Stimulated activated CD4-positive, alpha-beta T cell treated with anti-CD3 and anti-CD28 coated beads, TNF-alpha, amount 100 ng/mL, for 1 hour (primary cell): ENCODE results near the gene C1QTNF12.

ENCODE experiments used
- DNase-seq, 3 donors: peaks; one replicate each; pipeline ENCODE4 v3.0.0-alpha.2; 2020; ENCODE audit warnings: low read depth in 3 of 3, low spot score in 1 of 3

C1QTNF12 gene

DNA sequence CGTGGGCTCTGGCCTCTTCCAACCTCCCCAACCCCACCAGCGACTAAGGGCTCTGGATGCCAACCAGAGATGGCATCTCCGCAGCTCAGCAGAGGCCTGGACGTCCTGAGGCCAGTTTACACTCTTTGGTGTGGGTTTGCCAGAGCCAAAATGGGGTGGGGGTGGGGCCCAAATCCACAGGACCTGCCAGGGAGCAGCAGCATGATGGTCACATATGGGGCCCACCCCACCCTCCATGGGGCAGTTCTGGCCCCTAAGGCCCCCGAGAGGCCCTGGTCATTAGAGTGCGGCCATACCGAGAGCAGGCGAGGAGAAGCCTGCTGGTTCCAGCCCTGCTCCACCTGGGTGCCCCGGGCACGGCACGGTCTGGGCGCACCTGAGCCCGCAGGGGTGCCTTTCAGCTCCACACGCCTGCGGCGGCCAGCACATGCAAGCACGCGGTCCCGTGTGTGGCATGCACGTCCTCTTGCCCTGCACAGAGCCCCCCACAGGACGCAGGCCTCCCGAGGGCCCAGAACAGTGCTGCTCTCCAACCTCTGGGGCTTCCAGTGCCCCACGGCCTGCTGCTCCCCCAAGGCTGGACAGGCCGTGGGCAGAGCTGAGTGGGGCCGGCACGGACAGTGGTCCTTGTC, 4.8 kb downstream of the C1QTNF12 start:
- no peak for DNase-seq

DNA sequence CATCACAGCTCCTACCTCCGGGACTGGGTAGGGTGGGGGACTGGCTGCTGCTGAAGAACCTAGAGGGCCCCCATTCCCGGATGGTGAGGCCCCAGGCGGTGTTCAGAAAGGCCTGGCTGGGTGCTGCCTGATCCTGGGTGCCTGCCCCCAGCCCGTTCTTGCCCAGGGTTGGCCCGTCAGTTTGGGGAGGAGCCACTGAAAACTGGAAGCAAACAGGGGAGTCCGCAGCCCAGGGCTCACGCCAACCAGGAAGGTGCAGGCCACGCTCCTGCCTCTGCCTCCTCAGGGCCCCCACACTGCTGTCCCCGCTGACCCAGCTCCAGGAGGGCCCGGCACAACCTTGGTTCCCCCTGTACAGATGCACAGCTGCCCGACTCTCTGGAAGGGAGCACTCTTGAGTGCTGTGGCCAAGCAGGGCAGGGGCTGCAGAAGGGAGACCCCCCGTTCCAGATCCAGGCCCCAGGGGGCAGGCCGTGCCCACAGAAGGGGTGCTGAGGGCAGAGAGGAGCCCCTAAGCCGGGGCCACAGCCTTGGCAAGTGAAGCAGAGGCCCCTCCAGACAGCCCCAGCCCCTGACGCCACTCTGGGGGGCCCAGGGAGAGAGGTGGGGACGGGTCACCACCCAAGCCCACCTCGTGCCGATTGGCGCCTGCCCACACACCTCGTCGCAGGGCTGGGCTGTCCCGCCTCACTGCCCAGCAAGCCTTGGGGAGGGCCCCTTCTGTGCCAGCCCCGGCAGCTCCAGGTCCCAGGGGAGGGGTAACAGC, 5.5 kb downstream of the C1QTNF12 start:
- DNase-seq, result no peak

DNA sequence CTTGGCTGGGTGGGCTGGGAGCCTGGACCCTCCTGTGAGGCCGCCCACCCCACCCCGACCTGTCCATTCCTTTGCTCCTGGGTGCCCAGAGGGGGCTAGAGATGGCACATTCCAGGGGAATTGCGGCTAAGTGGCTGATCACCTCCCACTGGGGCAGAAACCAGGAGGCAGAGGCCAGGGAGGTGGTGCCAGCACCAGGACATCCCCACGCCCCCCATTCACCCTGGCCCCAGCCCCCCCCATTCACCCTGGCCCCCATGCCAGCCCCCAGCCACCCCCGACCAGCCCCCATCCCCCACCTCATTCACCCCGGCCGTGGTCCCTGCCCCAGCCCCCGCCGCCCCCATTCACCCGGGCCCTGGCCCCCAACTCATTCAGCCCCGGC, 6.2 kb downstream of the C1QTNF12 start:
- DNase-seq, result no peak

DNA sequence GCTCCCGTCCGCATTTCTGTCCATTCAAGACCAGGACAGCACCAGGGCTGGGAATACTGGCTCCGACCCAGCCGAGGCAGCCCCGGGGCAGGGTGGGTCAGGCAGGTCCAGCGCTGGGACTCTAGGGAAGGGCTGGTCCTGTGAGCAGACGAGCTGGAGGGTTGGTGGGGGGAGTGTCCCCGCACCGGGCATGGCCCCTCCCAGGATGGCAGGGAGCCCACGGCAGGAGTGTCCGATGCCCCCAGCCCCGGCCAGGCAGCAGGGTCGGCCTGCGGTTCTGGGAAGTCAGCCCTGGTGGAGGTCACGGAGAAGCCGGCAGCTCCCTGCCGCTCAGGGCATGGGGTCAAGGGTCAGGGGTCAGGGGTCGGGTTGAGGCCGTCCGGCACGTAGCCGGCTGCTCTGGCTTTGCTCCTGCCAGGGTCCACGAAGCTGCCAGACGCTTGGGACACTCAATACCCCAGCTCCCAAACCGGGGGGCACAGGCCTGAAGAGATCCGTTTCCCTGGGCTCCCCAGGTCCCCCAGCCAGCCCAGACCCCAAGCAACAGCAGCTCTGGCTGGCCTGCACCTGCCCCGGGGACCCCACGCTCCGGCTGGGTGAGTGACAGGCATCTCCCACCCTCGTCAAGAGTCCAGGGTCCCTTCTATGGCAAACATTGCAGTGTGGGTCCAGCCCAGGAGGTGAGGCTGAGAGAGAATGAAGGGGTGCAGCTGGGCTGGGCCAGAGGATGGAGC, 6.7 kb downstream of the C1QTNF12 start:
- no peak for DNase-seq

DNA sequence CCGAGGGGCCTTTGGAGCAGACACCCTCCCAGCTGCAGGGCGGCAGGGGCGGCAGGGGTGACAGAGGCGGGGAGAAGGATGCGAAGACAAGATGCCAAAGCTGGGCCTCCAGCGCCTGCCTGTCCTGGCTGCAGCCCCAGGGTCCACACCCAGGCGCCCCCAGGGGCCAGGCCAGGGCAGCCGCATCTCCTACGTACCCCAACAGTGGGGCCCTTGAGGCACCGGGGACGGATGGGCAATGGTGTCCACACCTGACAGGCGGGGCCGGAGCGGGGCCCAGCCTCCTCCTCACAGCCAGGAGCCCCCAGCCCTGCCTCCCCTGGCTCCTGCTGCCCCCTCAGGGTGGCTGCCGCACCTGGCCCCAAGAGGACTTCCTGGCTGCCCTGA, 7.3 kb downstream of the C1QTNF12 start:
- no peak for DNase-seq

DNA sequence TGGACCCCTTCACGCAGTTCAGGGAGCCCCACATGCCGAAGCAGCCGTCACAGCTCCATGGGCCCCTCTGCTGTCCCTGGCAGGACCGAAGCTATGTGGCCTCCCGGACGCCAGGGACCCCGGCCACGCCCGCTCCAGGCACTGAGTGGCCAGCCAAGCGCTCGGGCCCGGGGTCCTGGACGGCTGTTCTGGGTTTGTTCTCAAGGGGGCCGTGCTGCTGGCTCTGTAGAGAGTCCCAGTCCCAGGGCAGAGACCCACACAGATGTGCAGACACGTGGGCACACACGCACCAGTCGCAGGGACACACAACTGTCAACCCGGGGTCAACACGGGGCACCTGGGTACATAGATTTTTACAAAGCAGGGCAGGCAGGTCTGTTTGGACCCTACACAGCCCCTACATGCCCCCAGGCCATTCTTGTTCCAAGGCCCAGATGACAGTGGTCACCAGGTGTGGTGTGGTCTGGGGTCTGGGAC, 7.8 kb downstream of the C1QTNF12 start:
- DNase-seq, result no peak

DNA sequence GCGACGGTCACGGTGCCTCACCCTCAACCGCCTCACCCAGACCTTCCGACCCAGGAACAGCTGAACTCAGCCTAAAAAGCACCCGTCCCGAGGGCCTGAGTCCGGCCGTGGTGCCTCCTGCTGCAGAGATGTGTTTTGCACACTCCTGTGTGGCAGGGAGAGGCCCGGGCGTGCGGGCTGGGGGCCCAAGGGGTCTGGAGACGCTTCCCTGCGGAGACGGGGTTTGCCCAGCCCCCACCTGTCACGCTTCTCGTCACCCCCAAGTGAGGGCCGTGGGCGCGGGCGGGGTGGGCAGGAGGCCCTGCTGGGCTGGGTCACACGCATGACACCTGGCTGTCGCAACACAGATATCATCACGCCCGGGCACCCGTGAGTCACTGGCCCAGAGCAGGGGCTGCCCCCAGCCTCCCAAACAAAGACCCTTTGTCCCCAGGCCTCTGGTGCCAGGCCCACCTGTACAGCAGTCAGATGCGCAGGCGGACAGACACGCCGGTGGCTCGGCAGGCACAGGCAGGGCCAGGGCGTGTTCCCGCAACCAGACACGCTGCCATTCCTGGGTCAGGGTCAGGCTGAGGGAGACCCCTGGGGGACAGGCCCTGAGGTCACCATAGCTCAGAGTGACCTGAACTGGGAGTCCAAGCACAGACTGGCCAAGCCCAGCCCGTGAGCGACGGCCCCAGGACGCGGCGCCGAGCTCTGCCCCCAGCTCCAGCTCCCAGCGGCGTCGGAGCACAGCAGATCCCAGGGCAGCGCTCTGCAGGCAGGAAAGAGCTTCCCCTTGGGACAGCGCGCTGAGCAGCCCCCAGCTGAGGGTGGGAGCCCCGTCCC, 8.4 kb downstream of the C1QTNF12 start:
- no peak for DNase-seq

DNA sequence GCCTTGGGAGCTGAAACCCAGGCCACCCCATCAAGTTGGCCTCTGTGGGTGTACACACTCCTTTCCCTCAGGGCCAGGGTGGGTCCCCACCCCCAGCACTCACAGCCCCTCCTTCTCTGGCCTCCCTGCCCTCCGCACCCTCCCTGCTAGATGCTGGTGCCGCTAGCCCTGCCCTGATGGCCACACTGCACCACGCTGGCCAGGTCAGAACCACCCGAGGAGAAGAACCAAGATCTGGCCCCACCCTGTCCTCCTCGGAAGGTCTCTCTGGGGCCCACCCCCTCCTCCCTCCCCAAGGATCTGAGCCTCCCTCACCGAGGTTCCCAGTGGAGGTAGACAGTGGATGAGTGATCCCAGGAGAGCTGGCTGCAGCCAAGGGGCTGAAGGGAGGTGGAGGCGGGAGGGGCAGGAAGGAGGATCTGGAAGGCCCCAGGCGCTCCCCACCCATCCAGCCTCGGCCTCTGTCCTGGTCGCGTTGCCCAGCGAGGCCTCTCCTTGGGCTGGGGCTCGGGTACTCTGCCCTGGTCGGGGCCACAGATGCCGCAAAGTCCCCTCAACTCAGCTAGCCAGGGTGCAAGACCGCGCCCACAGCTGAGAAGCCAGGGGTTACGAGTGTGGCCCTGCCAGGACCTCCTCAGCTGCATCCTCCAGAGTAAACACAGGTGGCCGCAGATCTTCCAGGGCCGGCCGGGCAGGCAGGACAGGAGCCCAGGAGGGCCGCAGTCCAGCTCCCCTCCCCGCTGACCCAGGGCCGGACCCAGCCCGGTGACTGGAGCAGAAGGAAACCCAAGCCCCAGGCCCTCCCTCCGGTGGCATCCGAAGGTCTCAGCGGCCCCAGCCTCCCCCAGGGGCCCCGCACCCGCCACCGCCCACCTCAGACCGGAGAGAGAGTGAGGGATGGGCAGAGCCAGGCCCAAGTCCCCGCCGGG, 9.3 kb downstream of the C1QTNF12 start:
- no peak for DNase-seq

DNA sequence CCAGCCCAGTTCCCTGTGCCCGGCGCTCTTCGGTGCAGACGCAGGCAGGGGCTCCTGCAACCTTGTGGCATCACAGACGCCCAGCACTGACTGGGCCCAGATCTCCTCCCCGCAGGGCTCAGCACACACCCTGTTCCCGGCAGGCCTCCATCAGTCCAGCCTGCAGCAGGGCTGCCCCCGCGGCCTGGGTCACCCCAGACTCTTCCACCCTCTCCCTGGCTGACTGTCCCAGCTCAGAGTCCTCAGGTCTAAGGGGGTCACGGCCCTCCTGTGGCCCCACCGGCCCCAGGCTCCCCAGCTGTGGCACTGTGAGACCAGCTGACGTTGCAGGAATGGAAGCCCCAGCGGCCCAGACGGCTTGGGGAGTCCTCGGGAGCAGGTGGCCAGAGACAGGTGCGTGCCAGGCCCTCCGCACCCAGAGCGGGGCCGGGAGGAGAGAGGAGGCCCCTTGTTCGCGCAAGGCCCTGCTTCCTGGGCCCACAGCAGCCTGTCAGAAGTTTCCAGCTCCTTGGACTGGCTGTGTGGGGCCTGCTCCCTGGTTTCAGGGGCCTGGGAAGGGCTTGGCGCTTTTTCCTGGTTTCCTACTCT, 10.3 kb downstream of the C1QTNF12 start:
- no peak for DNase-seq

DNA sequence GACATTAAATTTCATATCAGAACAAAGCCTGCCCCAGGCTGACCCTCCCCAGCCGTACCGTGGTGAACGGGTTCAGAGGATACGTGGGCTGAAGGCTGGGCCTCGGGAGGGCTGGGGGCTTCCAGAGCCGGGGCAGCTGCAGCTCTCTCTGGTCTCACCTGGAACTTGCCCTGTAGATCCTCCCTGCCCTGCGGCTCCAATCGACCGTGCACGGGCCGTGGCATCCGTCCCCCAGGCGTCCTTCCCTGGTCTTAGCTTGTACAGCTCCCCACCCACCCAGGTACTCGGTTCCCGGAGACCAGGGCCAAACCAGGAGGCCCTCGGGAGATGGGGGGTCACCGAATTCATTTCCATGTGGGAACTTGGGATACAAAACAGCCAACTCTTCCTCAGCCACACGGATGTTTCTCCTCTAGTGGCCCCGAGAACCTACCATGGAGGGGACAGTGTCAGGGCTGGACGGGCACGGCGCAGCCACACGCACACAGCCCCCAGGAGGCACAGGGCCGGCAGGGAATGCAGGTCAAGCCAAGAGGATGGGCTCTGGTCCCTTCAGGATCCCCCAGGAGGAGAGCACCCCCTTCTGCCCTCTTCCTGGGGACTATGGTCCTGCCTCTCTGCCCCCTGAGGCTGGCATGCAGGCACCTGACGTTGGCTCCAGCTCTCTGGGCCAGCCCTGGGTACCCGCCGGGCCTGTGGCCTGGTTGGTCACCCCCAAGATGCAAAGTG, 11.3 kb downstream of the C1QTNF12 start:
- DNase-seq, result no peak

DNA sequence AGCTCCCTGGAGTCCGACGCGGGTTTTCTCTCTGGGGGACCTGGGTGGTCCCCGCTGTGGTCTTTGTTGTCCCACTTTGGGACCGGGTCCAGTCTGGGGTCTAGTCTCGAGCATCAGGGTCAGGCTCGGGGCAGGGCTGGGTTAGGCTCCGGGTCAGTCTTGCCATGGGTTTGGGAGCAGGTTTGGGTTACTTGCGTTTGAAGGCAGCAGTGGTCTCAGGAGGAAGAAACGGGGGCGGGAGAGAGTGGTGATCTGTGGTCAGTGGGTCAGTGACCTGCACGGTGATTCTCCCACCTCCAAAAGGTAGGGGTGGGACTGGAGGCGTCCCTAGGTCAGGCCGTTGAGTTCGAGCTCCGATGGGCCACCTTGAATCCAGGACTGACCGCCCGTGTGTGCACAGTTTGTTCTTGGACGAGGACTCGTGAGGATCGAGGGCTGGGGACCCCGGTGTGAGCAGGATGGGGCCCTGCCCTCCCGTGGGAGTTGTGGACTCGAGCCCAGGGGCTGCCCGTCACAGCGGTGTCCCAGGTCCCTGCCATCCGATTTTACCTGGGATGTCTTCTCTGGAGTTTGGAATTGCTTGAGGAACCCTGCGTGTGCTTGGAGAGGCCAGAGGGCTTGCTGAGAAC, 12.2 kb downstream of the C1QTNF12 start:
- DNase-seq, result no peak

DNA sequence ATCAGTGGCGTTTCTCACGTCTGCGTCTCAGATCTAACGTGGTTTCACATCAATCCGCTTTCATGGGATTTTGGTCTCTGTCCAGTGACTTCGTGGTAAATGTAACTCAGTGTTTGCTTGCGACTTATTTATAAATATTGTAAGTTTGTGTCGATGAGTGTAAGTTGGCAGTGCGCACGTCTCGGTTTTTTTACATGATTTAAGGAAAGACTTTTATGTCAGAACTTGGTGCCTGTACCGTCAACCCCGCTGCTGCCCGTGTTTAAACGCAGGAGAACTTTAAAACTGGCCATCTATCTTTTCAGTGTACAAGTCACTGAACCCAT, 13.0 kb downstream of the C1QTNF12 start:
- no peak for DNase-seq

DNA sequence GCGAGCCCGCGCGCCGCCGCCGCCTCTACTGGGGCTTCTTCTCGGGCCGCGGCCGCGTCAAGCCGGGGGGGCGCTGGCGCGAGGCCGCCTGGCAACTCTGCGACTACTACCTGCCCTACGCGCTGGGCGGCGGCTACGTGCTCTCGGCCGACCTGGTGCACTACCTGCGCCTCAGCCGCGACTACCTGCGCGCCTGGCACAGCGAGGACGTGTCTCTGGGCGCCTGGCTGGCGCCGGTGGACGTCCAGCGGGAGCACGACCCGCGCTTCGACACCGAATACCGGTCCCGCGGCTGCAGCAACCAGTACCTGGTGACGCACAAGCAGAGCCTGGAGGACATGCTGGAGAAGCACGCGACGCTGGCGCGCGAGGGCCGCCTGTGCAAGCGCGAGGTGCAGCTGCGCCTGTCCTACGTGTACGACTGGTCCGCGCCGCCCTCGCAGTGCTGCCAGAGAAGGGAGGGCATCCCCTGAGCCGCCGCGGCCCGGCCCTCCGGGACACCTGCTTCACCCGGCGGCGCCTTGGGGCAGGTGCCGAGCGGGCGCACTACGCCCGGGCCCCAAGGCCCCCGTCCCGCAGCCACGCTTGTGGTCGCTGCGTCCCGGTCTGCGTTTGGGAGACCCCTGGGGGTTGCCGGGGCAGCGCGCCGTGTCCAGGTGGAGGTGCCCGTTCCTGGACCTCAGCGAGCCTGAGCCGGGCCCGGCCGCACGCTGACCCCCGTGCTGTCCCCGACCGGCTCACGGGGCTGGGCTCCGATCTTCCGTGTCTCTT, 13.5 kb downstream of the C1QTNF12 start:
- no peak for DNase-seq

DNA sequence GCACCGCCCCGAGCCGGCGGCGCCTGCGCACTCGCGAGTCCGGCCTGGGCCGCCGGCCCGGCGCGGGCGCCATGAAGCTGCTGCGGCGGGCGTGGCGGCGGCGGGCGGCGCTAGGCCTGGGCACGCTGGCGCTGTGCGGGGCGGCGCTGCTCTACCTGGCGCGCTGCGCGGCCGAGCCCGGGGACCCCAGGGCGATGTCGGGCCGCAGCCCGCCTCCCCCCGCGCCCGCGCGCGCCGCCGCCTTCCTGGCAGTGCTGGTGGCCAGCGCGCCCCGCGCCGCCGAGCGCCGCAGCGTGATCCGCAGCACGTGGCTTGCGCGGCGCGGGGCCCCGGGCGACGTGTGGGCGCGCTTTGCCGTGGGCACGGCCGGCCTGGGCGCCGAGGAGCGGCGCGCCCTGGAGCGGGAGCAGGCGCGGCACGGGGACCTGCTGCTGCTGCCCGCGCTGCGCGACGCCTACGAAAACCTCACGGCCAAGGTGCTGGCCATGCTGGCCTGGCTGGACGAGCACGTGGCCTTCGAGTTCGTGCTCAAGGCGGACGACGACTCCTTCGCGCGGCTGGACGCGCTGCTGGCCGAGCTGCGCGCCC, 14.2 kb downstream of the C1QTNF12 start, which contains the start of gene B3GALT6:
TSS of gene B3GALT6 (plus strand) at position 30 of the 588 bp plus-strand sequence. CDS start at position 72, 42 bp downstream.
- no peak for DNase-seq

DNA sequence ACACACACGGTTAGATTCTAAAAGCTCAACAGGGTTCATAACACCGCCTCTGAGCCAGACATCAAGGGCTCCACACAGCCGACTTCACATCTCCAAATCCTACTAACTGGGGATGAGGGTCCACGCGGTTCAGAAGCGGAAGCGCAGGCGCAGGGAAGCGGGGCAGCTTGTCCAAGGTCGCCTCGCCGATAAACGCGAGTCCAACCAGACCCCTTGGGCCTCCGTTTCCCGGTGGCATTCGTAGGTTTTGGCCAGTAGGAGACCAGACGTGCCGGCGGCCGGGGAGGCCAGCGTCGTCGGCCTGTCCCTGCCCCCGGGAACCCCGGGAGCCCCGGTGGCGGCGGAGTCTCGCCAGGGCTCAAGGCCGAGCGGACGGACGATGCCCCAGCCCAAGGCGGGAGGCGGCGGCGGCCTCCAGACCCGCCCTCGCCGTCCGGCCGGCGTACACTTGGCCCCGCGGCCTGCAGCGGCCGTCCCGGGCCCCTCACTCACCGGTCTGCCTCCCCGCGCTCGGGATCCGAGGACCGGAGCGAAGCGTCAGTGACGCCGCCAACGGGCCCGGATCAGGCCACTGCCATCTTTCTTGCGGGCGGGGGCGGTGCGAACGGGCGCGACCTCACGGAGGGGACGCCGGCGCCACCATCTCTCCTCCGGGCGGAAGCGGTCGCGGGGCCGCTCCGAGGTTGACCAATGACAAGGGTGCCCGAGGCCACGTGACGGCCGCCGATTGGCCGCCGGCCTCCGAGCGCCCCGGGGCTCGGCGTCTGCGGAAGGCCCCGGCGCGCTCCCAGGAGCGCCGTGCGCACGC, 14.9 kb downstream of the C1QTNF12 start, which contains the start of gene SDF4:
TSS of gene SDF4 (minus strand) at position 602 of the 808 bp plus-strand sequence. CDS start 3,229 bp downstream, outside the sequence.
- peak; percentile 91 to 94 (median 93) for DNase-seq

DNA sequence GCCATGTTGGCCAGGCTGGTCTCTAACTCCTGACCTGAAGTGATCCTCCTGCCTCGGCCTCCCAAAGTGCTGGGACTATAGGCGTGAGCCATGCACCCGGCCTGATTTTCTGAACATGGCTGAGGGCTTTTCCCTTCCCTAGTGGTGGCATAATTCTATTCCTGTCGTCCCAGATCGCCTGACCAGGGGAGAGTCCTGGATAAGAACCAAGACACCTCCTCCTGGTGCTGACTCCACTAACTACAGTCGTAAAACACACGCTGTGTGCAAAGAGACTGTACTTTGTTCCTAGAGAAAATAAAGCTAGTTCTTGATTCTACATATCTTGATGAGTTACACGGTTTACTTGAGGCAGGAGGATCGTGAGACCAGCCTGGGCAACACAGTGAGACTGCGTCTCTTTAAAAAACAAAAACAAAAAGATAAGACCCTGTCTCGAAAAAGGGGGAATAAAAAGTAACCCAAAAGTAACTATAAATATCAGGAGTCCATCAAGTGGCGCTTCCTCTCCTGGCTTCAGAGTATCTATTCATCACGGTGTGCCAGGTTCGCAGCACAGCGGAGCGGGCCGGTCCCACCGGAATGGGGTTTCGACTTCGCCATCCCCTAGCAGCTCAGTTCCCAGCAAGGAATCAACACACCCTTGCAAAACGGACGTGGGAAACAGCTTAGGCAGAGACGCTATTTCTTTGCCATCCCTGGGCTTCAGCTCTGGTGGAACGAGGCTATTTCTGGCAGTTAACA, 15.7 kb downstream of the C1QTNF12 start:
- no peak for DNase-seq
